Astrocyte of the cerebellum (primary cell): ENCODE measurements around the gene SCYGR5.
"Not testable (repeated sequence)": the region's sequence is repeated elsewhere in the genome, so short reads cannot be mapped to it uniquely, and the experiment has no call there.

ENCODE experiments used
- DNase-seq: peaks from one replicate; pipeline ENCODE4 v3.0.0-alpha.2; 2011; ENCODE audit warnings: low read depth
- H3K4me3 ChIP-seq: 2 replicates; pipeline ENCODE4 v1.5.1; 2011; ENCODE audit warnings: mild to moderate bottlenecking, low read depth, low read length, moderate library complexity
- CTCF ChIP-seq: IDR thresholded peaks from 2 replicates; pipeline ENCODE4 v1.5.1; 2012; ENCODE audit warnings: low read length, low read depth, moderate library complexity, mild to moderate bottlenecking; ENCODE audit errors: missing control alignments
- in situ Hi-C: cut with HindIII; loops from 2 replicates; pipeline ENCODE4 v1.10.0; 2017; ENCODE audit warnings: low sequenced_read_pairs

SCYGR5 gene

GRCh38 chr2:227666631-227667170, at the start of gene SCYGR5:
Gene SCYGR5 (plus strand): TSS chr2:227666804. CDS start chr2:227666804, 0 bp downstream.
- DNase-seq, H3K4me3 ChIP-seq, in situ Hi-C loops: not testable (repeated sequence)

- in situ Hi-C loops = no loop called here
- no peak for TF ChIP-seq CTCF
- H3K4me3 ChIP-seq = no peak within 1 kb of the TSS
- DNase-seq = no peak
Observed at GRCh38 chr2:227617316-227618230, 49.0 kb upstream of the SCYGR5 start, which contains the start of gene SCYGR4. Gene SCYGR4 (plus strand): TSS chr2:227617498. CDS start chr2:227617498, 0 bp downstream.

GRCh38 chr2:227623226-227623625, 43.4 kb upstream of the SCYGR5 start:
- peak; percentile 16 for DNase-seq
- no peak overlapping the region for H3K4me3 ChIP-seq
- in situ Hi-C loops = no loop called here
- no peak for TF ChIP-seq CTCF

- no peak for TF ChIP-seq CTCF
- in situ Hi-C loops = no loop called here
- no peak for DNase-seq
- H3K4me3 ChIP-seq = no peak overlapping the region
Observed at GRCh38 chr2:227625420-227625819, 41.2 kb upstream of the SCYGR5 start.

- in situ Hi-C loops = no loop called here
- H3K4me3 ChIP-seq = no peak overlapping the region
- TF ChIP-seq CTCF = no peak
- no peak for DNase-seq
Observed at GRCh38 chr2:227626580-227627151, 39.9 kb upstream of the SCYGR5 start.

- TF ChIP-seq CTCF = no peak
- no peak overlapping the region for H3K4me3 ChIP-seq
- DNase-seq = no peak
- in situ Hi-C loops = no loop called here
Observed at GRCh38 chr2:227627769-227628168, 38.8 kb upstream of the SCYGR5 start.

- in situ Hi-C loops = no loop called here
- TF ChIP-seq CTCF = no peak
Observed at GRCh38 chr2:227629435-227629834, 37.2 kb upstream of the SCYGR5 start.

More at GRCh38 chr2:227629435-227629834, 37.2 kb upstream of the SCYGR5 start:
- no peak for DNase-seq
- no peak overlapping the region for H3K4me3 ChIP-seq
